A204.1 (cell line): ENCODE results near the gene SPATC1L.
"Not testable (repeated sequence)": the region's sequence is repeated elsewhere in the genome, so short reads cannot be mapped to it uniquely, and the experiment has no call there.

Experiments
- FAIRE-seq: peaks from 2 replicates; lab custom pipeline; 2012; peaks lifted over from hg19 to GRCh38; lab: Jason Lieb, UNC

Gene SPATC1L

DNA sequence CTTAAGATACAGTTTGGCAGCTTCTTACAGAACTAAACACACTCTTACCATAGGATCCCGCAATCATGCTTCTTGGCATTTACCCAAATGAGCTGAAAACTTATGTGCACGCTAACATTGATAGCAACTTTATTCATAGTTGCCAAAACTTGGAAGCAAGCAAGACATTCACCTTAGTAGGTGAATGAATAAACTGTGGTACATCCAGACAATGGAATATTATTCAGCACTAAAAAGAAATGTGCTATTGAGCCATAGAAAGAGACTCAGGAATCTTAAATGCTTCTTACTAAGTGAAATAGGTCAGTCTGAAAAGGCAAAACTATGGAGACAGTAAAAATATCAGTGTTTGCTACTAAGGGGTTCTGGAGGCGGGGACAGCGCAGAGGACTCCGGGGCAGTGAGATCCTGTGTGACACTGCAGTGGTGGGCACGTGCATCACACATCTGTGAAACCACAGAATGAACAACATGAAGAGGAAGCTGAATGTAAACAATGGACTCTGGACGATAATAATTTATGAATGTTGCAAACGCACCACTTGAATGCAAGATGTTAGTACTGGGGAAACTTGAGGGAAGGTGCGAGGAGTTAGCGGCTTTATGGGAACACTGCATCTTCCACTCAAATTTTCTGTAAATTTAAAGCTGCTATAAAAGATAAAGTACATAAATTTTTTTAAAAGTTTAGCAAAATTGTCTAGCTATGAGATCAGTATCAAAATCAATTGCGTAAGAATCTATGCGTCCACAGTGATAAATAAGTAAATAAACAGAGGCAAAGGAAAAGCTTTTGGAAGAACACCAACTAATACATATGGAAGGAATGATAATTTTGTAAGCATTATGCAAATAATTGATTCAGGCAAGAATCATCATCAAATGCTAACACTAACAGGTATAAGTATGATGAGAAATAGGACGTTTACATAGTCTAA is 15.4 kb upstream of the SPATC1L start:
- FAIRE-seq = no peak

DNA sequence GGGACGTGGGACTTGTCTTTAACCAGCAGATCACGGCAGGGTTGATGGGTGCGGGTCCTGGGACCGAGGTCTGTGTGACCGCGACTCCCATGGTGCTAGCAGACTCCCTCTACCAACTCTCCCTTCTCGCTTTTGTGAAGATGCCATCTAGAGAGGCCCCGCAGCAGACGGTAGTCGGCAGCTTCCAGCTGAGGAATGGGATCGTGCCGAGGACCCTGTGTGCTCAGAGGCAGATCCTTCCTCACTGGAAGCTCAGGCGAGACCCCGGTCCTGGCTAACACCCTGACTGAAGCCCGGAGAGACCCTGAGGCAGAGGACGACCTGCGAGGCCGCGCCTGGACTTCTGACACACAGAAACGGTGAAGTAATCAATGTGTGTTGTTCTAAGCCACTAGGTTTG is 12.5 kb upstream of the SPATC1L start:
- FAIRE-seq = no peak

DNA sequence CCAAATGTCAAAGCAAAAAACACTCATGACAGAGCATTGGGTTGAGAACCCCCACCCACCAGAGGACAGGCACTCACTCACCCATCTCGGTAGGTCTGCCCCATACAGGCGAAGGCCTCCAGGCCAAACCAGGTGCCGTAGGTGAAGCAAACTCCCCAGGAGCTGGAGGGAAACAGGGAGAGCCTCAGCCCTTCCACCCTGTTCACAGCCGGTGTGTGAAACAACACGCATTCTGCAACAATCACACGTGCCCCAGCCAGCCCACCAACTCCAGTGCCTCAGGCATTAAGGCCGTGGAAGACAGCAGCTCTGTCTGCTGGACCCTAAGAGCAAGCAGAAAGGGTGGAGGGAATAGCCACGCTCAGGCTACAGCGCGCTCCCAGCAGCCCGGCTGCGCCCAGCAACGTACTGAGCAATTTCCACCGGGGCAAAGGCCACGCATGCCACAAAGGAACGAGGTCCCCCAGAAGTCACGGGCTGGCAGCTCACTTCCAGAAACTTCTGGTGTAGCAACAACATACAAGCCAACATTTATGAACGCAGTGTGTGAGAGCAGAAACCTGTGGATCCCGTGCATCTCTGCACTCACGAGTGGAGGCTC is 11.4 kb upstream of the SPATC1L start:
- no peak for FAIRE-seq

DNA sequence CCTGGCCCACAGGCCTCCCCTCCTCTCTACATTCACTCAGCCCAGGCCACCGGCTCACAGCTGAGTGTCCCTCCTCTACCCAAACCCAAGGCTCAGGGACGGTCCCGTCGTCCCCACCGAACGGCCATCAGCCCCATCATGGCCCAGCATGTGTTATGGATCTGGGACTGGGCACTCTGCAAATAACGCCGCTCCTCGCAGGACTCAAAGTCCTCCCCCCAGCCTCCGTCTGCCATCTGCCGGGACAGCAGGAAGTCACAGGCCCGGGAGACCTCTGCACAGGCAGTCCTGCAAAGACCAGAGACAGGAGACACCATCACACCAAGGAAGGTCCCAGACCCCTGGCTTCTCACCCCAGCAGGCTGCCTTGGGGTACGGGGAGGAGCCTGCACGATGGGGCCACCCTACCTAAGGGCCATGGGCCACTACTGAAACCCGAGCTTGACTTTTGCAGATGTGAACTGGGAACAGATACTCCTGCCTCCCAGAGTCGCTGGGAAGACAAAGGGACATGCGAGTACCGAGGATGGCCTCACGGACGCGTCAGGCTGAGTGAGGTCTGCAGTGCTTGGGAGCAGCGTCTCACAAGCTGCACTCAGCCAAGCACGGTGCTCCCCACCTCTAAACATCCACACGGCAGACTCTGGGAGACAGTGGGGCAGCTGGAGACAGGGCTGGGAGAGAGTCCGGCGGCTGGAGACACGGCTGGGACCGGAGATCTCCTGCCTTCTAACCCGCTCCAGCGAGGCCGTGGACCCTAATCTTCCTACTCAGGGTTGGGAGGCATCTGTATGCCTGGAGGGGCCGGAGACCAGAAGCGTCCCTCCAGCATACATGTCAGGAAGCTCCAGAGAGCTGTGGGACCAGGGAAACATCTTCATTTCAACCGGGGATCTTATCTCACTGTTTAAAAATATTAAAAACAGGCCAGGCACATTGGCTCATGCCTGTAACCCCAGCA is 10.4 kb upstream of the SPATC1L start:
- FAIRE-seq = no peak

DNA sequence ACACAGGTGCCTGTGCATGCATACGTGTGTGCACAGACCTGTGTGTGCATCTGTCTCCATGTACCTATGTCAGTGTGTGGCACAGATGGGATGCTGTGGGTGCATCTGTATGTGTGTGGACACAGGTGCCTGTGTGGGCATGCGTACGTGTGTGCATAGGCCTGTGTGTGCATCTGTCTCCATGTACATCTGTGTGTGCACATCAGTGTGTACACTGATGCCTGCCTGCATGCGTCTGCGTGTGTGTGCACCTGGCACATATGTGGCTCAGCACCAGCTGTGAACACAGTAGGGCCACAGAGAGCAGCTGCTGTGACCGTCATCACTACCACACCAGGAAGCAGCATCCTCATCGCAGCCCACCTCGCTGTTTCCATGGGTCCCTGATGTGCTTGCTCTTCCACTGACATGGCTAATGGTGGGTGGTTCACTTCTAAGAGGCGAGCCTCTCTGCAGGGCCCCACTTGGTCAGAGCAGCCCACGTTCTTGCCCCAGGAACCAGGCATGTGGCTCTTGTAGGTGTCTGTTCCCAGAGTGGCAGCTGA is 9.6 kb upstream of the SPATC1L start:
- no peak for FAIRE-seq

DNA sequence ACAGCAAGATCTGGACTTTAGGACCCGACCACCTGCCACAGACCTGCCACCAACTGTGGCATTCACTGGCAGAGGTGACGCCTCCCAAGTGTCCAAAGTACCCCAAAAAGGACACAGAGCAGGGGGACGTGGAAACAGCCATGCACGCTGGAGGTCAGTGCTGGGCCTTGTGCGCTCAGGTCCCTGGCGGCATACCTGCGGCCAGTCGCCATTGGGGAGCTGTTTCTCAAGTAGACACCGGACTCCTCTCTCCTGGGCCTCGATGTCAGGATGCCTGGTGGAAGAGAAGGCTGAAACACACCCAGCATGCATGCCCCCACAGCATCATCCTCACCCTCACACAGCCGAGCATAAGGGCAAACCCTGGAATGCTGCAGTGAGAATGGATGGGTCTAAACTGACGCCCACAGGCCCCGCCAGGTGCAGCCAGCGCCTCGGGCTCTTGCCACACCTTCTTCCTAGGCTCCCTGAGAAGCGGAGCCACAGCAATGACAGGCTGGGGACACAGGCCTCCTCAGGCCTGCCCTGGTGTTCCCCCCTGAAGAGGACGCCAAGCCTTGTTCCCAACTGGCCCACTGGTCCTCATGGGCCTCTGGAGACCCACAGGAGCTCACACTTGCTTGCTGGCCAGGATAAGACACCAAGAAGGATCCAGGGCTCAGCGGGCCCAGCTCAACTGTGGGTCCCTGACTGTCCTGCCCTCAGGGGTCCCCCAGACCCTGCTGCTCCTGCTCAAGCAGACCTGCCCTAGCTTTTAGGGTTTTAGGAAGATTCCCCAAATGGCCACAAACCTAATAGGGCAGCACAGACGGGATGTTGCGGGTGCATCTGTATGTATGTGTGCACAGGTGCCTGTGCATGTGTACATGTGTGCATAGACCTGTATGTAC is 7.7 kb upstream of the SPATC1L start:
- FAIRE-seq = no peak

DNA sequence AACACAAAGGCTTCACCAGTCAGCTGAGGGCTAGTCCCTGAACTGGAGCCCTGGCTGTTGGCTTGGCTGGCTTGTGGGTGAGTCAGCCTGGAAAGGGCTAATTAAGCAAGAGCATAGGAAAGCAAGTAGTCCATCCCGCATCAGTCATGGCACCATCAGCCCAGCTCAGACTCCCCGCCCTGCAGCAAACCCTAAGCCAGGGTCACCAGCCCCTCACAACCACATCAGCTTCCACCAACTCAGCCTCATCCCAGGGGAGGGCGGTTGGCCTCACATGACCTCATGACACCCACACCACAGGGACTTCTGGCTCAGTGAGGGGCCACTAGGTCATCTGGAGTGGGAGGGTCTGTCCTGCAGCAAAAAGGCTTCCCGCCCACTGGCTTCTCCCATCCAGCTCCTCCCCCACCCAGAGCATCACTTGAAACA is 7.0 kb upstream of the SPATC1L start:
- no peak for FAIRE-seq

DNA sequence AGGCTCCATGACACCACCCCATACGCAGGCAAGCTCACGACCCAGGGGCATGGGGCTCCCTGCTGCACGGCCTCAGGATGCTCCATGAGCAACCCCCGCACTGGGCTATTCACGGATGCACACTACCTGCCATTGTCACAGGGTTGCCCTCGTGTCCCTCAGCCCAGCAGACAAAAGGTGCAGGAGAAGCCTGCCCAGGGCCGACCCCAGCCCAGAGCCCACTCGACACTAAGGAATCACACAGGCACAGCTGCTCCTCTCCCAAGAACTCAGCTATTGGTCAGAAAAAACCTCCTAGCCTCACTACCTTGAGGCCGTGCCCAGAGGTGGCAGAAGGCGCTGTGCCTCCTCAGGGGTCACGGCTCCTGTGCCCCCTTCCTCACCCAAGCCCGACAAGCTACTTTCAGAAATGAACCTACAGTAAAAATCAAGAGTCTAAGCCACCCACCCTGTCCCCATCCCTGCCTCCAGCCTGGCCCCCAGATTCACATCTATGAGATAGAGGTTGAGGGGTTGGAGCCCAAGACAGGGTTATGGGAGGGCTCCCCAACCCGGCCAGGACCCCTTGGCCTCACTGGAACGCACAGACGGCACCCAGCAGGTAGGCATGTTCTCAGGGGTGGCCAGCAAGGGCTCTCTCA is 6.4 kb upstream of the SPATC1L start:
- no peak for FAIRE-seq

DNA sequence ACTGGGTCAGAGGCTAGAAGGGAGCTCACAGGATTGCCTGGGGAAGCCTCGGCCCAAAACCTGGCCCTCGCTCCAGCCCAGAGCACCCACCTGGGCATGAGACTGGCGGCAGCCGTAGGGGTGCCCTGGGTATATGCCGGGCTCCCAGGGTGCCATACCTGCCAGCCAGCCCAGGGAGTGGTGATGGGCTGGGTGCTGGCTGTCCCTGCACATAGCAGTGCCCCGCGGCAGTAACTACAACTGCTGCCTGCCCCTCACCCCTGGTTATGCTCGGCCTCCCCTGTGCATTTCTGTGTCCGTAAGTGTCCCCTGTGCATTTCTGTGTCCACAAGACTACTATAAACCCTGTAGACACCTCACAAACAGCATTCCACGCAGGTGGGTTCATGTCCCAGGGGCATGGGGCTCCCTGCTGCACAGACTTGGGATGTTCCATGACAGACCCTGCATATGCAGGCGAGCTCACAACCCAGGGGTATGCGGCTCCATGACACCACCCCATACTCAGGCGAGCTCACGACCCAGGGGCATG is 5.8 kb upstream of the SPATC1L start:
- no peak for FAIRE-seq

DNA sequence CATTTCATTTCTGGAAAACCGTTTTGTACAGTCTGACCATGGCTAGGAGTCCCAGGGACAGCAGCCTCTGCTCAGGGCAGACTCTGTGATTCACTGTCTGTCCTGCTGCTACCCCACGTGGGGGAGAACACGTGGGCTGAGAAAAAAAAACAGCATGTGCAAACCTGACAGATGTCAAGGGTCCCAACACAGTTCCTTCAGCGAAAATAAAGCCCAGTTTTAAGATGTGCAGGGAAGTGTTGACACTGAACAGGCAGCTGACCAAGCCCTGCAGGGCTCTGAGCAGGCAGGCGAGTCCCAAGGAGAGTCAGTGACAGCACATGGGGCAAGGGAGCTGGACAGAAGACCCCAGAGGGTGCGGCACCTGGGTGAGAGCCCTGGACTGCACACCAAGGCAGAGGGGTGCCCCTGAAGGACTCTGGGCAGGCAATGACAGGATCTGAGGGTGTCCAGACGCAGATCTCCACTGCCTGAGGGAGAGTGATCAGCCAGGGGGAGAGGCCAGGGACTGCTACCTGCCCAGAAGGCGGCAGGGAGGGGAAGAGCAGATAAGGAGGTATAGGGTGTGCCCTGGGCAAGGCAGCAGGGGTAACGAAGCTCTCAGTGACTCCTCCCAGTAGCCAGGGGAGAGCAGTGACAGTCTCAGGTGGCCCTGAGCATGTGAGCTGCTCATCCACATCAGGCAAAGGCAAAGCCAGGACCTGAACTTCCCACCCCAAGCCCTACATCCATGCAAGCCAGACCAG is 5.1 kb upstream of the SPATC1L start:
- no peak for FAIRE-seq

DNA sequence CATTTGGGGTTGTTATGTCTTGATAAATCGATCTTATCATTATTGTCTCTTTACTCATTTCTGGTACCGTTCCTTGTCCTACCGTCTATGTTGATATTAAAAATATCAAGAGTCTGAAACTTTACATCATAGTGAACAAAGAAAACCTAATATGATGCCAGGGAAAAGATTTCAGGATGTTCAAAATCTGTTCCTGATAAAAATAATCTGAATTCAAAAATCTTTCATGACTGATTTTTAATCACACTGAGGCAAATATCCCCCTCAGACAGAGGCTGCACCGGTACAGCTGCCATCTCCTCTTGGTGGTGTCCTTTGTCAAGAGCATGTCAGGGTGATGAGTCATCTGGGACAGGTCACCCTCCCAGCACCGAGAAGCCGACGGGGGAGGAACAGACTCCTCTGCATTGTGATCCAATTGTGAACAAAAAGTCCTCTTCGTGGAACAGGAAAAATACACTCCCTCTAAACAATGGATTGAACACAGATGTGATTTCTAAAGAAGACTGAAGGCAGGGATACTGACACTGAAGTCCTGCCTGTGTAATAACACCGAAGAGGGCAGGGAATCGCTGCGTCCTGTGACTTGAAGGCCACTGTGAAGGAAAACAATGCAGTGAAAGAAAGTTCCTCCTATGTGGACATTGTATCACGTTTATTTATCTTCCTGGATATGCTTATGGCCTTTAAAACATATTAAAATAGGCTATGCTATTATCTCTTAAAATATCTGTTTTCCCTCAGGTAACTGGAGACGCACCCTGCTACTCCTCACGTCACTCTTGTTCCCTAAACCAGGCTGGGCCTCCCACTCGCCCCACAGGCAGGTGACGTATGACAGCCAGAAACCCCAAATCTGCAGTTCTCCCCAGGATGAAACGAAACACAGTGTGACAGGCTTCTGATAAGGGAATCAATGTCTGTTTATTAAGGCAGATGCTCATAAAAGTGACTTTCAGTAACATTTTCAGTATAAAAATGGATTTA is 4.3 kb upstream of the SPATC1L start:
- FAIRE-seq = no peak

DNA sequence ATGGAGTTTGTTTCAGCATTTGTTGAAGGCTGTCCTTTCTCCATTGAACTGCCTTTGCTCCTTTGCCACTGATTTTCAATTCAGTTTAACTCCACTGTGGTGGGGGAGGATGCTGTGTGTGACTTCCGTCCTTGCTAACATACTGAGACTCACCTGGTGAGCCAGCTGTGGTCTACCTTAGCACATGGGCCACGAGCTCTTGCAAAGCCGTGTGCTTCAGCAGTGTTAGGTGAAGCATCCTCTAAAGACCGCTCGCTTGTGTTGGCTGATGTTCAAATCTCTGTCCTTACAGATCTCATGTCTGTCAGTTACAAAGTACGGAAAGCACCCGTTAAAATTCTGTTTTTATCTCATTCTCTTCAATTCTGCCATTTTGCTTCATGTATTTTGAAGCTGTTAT is 3.6 kb upstream of the SPATC1L start:
- no peak for FAIRE-seq

DNA sequence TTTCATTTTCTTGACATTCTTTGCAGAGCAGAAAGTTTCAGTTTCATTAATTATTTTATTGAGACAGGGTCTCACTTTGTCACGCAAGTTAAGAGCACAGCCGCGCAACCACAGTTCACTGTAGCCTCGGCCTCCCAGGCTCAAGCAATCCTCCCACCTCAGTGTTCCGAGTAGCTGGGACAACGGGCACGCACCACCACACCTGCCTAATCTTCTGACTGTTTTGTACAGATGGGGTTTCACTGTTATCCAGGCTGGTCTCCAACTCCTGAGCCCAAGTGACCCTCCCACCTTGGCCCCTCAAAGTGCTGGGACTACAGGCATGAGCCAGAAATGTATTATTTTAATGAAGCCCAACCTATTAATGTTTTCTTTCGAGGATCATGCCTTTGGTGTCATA is 3.0 kb upstream of the SPATC1L start:
- FAIRE-seq = no peak

DNA sequence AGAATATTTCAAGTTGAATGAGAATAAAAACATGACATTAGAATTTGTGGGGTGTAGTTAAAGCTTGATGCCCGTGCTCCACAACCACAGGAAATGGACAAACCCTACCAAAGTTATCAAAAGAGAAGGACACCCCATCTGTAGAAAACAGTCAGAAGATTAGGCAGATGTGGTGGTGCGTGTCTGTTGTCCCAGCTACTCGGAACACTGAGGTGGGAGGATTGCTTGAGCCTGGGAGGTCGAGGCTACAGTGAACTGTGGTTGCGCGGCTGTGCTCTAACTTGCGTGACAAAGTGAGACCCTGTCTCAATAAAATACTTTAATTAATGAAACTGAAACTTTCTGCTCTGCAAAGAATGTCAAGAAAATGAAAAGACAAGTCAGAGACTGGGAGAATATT is 1.5 kb upstream of the SPATC1L start:
- FAIRE-seq = no peak

DNA sequence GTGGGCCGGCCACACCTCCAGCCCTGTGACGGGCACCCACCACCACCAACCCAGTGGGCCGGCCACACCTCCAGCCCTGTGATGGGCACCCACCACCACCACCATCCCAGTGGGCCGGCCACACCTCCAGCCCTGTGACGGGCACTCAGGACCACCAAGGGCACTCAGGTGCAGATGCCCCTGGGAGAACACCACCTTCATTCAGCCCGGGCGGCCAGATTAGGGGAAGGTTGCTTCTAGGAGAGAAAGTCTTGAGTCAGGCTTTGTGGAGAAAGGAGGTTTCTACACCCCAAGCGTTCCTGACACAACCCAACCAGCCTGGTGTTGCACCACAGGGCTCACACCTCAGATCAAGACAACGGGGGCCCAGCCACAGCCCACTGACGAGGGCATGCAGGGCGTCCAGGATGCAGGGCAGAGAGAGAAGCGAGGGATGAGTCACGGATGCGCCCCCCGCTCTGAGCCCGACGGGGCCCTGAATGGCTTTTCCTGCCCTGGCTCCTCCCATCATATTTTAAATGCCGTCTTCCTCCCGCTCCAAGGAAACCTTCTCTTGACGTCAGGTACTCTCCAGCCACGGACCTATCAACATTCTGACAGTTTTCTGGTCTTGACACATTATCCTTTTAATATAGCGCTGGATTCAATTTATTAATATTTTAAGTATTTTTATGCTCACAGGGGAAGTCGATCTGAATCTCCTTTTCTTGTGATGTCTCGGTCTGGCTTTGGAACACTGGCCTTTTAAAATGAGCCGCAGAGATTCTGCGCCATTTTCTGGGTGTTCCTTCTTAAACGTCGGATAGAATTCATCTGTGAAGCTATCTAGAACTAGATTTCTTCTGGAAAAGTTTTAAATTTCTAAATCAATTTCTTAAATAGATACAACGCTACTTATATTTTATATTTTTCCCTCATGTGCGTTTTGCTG is 631 bp upstream of the SPATC1L start:
- FAIRE-seq = no peak

DNA sequence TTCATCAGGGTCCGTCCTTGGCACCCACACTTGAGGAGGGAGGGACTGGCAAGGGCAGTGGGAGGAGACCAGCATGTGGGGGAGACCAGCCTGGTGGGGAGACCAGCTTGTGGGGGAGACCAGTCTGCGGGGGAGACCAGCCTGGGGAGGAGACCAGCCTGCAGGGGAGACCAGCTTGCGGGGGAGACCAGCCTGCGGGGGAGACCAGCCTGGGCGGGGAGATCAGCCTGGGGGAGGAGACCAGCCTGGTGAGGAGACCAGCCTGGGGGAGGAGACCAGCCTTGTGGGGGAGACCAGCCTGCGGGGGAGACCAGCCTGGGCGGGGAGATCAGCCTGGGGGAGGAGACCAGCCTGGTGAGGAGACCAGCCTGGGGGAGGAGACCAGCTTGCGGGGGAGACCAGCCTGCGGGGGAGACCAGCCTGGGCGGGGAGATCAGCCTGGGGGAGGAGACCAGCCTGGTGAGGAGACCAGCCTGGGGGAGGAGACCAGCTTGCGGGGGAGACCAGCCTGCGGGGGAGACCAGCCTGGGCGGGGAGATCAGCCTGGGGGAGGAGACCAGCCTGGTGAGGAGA is 836 bp downstream of the SPATC1L start:
- FAIRE-seq = not testable (repeated sequence)
